Measurements from ENCODE around the gene STAB2.

DNA sequence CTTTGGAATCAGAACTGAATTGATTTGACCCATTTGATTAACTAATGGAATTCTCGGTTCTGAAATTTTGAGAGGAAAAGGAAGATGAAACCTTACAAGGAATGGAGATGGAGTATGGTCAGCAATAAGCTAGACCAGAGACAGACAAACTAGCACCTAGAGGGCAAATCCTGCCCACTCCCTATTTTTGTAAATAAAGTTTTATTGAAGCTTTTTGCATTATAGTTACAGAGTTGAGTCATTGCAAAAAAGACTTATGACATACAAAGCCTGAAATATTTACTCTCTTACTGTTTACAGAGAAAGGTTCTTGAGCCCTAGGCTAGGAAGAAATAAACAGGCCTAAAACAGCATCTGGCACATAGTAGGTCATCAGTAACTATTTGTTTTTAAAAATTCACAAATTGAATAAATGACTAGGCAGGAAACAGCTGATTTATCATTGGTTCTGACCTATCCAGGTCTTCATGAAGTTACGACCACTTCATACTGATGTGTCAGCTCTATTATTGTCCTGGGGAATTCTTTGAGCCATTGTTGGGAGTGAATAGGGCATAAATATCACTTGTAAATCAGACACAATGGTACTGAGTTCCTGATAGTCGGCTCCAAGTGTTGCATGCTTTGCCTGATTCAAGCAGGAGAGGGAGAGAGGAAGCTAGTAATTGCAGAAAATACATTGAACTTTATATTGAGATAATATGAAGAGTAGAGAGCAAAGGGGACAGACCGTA lies 14.6 kb upstream of the STAB2 start:
- no peak for TF ChIP-seq EZH2phosphoT487 (IDR thresholded peaks at IDR 0.05; ENCODE audit: borderline replicate concordance, low read depth, low read length)
- TF ChIP-seq, protein P1, sequence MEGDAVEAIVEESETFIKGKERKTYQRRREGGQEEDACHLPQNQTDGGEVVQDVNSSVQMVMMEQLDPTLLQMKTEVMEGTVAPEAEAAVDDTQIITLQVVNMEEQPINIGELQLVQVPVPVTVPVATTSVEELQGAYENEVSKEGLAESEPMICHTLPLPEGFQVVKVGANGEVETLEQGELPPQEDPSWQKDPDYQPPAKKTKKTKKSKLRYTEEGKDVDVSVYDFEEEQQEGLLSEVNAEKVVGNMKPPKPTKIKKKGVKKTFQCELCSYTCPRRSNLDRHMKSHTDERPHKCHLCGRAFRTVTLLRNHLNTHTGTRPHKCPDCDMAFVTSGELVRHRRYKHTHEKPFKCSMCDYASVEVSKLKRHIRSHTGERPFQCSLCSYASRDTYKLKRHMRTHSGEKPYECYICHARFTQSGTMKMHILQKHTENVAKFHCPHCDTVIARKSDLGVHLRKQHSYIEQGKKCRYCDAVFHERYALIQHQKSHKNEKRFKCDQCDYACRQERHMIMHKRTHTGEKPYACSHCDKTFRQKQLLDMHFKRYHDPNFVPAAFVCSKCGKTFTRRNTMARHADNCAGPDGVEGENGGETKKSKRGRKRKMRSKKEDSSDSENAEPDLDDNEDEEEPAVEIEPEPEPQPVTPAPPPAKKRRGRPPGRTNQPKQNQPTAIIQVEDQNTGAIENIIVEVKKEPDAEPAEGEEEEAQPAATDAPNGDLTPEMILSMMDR (conservative IDR thresholded peaks at IDR 0.05; ENCODE audit: low read length), result no peak
